C4-2B (cell line): ENCODE measurements around the gene PALLD.

Experiments
- H3K27ac ChIP-seq: fragments of 450-650 bp; 2 replicates; pipeline ENCODE4 v1.5.1; 2017
- CTCF ChIP-seq: fragments of 450-650 bp; conservative IDR thresholded peaks from 2 replicates; pipeline ENCODE4 v1.5.1; 2017; ENCODE audit warnings: mild to moderate bottlenecking
- ZFX ChIP-seq: fragments of 450-650 bp; IDR thresholded peaks from 2 replicates; pipeline ENCODE4 v1.6.1; 2017

PALLD gene

GRCh38 chr4:168784786-168785461 lies 288.1 kb downstream of the PALLD start:
- H3K27ac ChIP-seq = no peak overlapping the region
- TF ChIP-seq ZFX (no peak), CTCF (no peak)

DNA sequence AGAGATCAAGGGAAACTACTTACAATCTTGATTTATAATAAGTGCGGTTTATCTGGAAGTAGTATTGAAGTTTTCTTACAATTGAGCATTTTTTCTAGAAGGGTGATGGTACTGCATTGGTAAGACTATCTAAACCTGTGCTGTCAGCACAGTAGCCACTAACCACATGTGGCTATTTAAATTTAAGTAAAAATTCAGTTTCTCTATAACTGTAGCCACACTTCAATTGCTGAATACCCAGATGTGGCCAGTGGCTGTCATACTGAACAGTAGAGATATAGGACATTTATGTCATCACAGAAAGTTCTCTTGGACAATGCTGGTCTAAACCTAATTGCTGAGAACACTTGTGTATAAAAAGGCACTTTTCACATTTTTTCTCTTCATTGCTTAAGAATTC lies 290.5 kb downstream of the PALLD start:
- no peak for TF ChIP-seq CTCF
- no peak for TF ChIP-seq ZFX
- H3K27ac ChIP-seq = no peak overlapping the region

GRCh38 chr4:168787801-168788595 lies 291.1 kb downstream of the PALLD start:
- TF ChIP-seq ZFX (no peak), CTCF (no peak)
- H3K27ac ChIP-seq = no peak overlapping the region

- H3K27ac ChIP-seq = no peak overlapping the region
Observed at GRCh38 chr4:168790898-168791297, 294.0 kb downstream of the PALLD start.

GRCh38 chr4:168791376-168791775 lies 294.5 kb downstream of the PALLD start:
- no peak for TF ChIP-seq CTCF
- TF ChIP-seq ZFX = no peak
- no peak overlapping the region for H3K27ac ChIP-seq

More at GRCh38 chr4:168790898-168791297, 294.0 kb downstream of the PALLD start:
- TF ChIP-seq ZFX = no peak

GRCh38 chr4:168793542-168793941 lies 296.7 kb downstream of the PALLD start:
- no peak for TF ChIP-seq ZFX
- no peak for TF ChIP-seq CTCF
- no peak overlapping the region for H3K27ac ChIP-seq

GRCh38 chr4:168794092-168794707 lies 297.3 kb downstream of the PALLD start:
- H3K27ac ChIP-seq = no peak overlapping the region
- TF ChIP-seq CTCF (no peak), ZFX (no peak)
